ENCODE measurements around the gene MIB1.

Gene MIB1

DNA sequence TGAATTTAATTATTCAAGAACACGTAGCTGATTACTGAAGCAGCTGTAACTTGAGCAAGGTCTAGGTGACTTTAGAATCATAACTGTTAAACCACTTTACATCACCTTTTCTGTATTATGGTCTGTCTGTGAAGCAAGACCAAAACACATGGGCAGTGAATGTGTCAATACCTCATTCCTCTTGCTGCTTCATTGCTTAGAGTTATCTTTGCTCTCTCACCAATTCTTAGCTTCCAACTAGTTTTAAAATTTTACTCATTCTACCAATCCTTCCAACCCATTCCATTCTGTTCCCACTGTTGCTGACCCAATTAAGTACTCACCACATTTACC, 80.2 kb downstream of the MIB1 start:
- DNase-seq = no peak

DNA sequence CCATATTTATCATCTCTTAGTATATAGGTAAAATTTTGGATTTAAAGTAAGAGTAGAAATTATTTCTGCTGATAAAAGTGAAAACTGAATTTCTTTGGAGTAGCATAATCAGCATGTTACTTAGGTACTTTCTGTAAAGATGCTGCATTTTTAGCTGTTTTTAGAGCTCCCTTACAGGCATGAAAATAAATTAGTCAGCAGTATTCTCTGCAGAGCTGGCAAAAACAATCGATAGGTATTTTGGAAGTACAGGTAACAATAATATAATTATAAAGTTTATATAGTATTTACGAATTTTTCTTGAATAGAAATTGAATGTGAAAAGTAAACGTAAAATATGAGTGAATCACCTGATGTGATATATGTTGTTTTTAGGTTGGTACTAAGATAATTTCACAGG, 83.3 kb downstream of the MIB1 start:
- DNase-seq = no peak

DNA sequence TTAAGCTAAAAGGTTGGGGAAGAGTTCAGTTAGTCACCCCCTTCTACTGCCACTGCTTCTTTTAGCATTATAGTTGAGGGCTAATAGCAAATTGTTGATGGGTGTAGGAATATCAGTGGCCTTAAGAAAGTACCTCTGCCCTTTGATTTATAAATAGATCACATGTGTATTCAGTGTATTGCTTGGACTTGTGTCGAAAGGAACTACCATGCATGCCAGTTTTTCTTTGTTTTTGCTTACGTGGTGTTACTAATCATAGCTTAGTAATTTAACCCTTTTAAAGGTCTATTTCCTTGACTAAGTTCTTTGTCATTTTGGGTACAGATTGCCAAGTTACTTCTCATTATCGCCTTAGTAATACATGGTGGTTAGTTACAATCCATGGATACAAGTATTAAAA, 85.6 kb downstream of the MIB1 start:
- no peak for DNase-seq

DNA sequence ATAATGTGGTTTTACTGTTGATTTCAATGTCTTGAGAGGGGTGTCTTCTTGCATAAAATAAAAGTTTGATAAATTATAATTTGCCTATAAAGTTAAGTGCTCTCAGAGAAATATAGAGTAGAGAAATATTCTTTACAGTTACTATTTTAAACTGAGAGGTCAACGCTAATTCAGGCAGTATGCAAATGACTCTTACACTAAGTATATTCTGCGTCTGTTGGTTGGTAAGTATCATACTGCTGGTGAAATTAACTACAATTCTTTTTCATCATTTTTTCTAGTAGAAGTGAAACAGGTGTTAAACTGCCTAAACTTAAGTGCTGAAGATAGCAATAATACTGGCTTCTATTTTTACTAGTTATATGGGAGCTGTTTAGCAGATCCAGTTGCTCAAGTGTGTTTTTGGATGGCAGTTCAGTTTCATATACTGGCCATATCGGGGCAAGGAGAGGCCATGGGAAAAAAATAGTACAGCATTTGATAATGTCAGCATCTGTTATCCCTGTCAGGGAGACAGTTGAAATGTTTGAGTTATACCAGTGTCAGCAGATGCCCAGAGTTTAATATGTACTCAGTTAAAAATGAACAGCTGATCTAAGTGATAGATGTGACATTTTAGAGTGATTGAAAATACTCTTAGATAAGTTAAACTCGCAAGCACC, 86.2 kb downstream of the MIB1 start:
- DNase-seq = no peak

DNA sequence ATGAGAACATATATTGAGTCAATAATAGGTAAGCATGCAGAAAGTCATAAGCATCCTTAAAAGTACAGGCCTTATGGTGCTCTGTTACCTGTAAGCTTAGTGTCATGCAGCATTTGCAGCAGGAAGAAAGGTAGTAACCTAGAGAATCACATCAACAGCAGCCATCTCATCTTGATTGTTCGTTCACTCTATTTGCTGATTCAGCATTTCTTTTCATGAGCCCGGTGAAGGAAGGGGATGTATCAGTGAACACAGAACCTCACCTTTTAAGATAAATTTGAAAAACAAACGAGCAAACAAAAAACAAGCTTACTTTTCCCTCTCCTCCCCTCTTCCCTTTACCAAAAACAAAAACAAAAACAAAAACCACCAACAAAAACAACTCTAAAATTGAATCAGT, 89.9 kb downstream of the MIB1 start:
- no peak for DNase-seq

DNA sequence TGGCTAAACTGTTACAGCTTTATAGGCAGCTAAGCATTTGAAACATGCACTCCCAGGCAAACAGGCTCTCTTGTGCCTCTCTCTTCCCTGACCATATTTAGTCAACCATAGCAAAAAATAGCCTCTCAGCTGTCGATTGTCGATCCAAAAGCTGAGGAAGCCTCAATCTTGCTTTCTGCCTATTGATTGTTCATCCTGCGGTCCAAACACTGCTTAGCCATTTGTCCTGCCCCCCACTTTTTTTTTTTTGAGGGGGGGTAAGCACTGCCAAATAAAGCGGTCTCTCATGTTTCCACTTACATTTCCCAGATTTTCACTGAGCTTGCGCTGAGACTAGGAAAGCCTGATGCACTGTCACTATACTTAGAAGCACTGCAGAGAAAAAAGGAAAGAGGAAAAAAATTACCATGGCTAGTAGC, 90.8 kb downstream of the MIB1 start:
- no peak for DNase-seq

DNA sequence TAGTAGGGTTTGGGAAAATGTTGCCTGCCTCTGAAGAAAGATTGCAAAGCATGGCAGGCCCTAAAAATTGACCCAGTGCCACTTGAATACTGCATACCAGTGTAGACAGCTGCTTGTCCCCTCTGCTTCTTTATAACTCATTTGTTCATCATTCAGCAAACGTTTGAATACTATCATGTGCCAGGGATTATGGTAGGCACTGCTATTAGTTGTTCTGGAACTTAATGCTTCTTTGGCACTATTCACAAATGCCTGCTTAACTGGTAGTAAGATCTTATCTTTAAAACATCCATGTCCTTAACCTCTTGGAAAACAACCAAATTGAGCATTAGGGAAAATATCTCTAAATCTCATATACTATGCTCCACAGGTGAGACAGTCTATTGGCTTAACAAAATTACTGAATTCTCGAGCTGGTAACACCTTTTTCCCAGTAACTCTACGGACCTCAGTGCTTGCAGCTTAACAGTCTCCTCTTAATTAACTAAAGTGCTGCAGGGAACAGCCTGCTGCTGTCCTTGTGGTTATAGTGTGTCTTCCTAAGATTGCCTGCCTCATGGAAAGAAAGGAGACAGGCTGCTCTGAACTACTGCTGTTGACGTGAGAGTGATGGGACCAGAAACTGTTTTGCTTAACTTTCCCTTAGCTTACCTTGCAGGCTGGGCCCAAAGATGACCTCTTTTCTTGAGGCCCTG, 93.2 kb downstream of the MIB1 start:
- DNase-seq = no peak

DNA sequence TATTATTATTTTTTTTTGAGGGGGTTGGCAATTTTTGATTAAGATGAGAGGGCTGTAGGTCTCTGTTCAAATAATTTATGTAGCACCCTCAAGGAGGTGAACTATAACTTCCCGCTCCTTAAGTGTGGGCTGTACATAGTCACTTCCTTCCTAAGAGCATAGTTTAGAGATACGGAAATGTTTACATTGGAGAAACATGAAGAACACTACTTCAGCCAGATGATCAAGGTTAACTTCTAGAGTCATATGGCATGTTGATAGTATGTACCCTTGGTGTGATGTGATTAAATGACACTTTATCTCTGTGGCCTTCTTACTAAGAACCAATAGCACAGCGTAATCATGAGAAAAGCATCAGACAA, 93.7 kb downstream of the MIB1 start:
- no peak for DNase-seq

DNA sequence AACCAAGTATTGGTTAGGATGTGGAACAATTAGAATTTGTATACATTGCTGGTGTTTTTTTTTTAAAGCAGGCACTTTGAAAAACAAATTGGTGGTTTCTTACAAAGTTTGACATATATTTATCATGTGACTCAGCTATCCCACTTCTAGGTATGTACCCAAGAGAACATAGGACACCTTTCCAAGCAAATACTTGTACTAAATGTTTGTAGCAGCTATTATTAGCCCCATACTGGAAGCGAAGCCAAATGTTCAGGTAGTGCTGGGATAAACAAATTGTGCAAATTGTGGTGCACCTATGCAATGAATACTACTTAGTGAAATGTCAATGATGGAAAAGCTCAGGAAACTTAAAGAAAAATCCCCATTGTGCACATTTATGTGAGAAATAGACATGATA, 101.0 kb downstream of the MIB1 start:
- DNase-seq = no peak

DNA sequence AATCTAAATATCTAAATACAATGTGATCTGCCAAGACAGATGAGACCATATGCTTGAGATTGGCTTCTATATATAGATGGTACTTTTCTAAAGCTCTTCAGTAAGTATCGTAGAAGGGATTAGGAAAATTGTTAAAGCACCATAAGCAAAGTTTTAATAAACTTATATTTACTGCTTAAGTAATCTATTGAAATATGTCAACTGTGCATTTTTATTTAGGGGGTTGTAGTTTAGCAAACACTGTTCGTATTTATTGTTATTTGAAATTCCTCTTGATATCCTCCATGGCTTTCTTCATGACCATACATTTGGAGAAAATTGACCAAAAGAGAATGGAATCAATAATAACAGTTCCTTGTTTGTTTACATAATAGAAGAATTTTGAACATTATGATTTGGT, 102.7 kb downstream of the MIB1 start:
- no peak for DNase-seq

DNA sequence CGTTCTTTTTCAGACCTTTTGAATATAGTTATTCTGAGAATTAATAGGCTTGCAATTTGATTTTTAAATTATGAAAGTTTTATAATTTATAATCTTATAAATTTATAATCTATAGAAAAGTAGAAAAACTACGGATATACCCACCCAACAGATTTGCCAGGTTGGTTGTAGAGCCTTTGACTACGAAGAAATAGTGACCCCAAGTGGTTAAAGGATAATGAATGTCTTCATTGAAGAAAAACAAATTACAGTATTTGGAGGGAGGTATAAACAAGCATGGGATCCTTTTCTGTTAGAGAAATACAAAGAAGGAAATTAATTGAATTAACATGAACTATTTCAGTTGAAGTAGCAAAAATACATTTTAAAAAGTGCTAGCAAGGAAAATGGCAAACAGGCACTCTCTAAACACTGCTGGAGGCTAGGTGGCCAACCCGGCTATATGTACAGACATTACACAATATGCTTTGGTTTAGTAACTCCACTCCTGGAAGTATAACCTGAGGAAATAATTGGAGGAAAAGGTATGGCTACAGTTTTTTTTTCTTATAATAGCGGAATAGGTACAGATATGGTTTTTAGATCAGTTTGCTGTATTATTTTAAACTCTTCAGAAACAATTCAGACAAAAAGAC, 110.9 kb downstream of the MIB1 start:
- DNase-seq = no peak

DNA sequence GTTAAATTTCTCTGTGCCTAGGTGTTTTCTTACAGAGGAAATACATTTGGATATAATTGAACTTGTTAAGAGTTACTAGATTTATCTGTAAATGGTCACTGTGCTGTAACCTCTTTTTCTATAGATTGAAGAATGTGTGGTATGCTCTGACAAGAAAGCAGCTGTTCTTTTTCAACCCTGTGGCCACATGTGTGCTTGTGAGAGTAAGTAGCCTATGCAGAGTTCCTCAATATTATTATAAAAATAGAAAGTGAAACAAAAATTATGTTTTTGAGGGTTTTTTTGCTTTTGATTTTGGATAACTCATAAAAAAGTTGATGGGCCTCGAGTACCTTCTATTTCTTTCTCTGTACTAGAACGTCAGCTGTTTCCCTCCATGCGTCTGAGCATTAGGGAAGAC, 112.4 kb downstream of the MIB1 start:
- no peak for DNase-seq

DNA sequence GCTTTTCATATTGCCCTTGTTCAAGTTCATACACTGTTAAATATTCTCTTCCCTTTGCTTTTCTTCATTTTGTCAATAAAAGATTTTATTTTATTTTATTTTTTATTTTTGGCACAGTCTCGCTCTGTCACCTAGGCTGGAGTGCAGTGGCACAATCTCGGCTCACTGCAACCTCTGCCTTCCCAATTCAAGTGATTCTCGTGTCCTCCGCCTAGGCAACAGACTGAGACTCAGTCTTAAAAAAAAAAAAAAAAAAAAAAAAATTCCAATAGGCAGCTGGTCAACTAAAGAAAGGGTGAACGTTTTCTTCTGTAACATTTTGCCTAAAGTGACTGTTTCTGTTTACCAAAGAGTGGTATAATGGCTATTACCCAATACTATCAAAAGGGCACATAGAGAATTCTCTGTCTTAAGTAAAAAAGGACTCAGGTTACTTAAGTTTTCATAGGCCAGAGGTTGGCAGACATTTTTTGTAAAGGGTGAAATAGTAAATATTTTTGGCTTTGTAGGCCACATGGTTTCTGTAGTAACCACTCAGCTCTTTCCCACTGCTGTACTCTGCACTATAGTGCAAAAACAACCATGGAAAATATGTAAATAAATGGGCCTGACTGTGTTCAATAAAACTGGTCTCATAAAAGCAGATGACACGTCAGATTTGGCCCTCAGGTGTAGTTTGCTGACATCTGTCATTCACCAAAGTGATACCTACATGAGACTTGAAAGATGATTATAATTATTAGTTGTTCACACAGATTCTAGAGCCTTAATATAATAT, 113.4 kb downstream of the MIB1 start:
- DNase-seq = no peak

DNA sequence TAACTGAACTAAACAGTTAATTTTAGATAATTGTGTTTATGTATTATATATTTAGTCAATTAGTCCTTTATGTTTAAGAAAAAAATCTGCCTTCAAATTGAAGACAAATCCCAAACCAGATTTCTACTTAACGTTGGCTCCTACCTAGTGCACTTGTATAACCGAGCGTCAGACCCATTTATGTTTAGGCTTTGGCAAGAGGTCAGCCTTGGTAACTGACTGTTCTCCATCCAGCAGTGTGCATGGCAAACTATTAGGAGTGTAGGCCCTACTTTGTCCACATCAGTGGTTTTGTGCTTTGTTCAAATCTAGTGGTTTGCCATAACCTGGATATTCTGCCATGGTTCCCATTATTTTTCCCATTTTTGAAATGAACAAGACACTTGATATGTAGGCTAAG, 114.8 kb downstream of the MIB1 start:
- no peak for DNase-seq

DNA sequence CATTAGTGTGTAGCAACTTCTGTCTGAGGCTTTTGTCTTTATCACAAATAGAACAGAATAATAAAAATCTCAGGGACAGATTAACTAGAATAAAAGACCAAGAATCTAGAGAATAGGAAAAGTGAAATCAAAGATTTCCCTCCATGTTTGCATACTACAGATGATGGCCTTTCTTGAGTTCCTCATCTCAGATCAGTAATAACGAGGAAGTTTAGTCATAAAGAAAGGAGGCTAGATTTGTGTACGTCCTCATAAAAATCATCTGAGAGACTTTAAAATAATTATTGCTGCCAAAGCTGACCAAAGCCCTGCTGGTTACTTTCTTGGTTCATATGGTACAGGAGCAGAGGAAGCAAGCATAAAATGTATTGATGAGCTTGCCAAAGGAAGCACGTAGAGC, 117.3 kb downstream of the MIB1 start:
- no peak for DNase-seq

DNA sequence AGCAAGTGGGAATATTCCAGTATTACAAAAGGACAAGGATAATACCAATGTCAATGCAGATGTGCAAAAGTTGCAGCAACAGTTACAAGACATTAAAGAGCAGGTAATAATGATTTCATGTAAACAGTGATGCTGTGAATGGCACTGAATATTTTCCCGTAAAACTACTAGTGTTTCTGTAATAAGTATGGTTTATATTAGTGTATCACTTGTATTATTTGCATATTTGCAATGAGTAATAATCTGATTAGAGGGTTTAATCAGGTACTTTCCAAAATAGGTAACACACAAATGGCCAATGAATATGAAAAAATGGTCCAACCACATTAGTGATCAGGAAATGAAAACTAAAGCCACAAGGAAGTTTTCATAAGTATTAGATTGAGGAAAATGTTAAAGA, 118.0 kb downstream of the MIB1 start:
- no peak for DNase-seq

DNA sequence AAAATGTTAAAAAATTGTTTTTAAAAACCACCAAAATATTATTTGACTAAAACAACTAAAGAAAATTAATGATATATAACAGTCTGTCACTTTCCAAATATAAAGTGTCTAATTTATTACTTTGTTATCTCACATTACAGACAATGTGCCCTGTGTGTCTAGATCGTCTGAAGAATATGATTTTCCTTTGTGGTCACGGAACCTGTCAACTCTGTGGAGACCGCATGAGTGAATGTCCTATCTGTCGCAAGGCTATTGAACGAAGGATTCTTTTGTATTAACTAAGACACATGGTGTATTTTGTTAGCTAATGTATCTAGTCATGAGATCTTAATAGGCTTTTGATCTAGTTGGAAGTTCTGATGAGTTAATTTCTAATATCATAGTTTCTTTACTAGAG, 123.8 kb downstream of the MIB1 start:
- DNase-seq = no peak

DNA sequence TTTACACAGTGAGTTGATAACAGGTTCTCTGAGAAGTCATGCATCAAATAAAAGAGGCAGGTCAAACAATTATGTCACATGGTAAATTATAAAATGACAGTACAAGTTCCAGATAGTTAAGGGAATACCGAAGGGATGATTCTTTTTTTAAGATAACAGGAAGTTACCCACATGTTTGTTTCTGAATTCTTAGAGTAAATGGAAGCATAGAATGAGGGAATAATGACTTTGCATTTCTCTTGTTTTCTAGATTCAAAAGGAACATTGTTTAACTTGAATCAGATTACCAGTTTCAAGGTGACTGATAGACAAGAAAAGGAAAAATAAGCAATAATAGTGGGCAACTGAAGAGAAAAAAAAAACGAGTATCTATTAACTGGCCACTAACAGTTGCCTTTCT, 124.5 kb downstream of the MIB1 start:
- no peak for DNase-seq

DNA sequence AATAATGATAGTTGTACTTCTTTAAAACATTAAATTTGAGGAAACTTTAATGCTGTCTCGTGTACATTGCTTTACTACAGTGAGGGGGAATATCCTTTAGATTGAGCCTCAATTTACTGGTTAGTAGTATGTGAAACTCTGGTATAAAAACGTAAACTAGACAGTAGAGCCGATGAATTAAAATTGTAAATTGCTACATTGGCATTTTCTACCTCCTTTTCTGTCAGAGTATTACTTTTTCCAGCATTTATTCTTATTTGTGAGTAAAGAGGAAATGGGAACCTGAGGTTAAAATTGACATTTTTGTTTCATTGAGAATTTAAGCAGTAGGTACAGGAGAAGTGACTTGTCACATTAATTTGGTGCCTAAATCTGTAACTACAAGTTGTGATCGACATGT, 128.2 kb downstream of the MIB1 start:
- DNase-seq = no peak

DNA sequence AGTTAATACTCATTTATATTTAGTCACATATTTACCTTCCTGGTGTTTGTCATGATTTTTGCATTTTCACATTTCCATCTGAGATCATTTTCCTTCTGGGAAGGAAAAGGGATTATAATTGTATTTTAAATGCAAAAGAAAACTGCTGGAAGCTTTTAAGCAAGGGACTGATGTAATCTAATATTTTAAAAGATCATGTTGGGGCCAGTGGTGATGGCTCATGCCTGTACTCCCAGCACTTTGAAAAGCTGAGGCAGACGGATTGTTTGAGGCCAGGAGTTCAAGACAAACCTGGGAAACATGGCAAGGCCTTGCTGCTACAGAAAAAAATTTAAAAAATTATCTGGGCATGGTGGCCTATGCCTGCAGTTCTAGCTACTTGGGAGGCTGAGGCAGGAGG, 149.0 kb downstream of the MIB1 start:
- no peak for DNase-seq

DNA sequence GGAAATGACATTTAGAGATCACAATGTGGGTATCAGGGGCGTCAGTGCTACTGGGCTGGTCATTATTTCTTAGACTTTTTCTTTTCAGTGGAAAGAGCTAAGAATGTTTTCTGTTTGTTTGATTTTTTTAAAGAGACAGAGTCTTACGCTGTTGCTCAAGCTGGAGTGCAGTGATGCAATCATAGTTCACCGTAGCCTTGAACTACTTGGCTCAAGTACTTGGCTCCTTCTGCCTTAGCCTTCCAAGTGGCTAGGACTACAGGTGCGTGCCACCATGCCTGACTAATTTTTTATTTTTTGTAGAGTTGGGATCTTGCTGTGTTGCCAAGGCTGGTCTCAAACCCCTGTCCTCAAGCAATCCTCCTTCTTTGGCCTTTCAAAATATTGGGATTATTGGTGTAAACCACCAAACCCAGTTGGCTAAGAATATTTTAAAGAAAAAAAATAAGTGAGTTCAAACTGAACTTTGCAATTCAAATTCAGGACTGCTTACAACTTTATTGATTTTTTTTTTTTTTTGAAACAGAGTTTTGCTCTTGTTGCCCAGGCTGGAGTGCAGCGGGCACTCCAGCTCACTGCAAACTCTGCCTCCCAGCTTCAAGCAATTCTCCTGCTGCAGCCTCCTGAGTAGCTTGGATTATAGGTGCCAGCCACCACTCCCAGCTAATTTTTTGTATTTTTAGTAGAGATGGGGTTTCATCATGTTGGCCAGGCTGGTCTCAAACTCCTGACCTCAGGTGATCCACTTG, 154.2 kb downstream of the MIB1 start:
- no peak for DNase-seq

DNA sequence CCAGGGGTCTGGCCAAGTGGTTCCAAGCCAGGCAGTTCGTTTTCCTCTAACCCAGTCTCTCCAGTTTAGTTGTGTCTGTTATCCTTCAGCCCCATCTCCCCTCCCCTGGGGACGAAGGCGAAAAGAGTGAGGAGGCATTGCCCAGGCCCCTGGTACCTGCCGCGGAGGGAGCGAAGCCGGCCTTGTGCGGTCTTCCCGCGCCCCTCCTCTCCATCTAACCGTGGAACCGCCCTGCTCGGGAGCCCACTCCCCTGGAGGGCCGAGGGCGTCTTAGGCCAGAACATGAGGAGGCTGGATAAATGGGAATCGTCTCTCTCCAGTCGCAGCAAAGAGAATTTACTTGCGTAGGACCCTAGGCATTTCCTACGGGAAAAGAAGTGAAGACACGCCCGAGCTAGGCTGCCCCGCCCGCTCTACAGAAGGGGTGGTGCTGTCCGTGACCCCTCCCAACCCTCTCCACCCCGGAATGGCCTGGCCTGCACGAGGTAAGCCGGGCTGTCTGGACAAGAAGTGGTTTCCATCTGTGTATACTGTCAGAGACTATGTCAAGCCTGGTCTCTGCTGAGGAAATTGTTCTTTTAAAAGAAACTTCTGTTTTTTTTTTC, 156.2 kb downstream of the MIB1 start:
- DNase-seq = no peak

DNA sequence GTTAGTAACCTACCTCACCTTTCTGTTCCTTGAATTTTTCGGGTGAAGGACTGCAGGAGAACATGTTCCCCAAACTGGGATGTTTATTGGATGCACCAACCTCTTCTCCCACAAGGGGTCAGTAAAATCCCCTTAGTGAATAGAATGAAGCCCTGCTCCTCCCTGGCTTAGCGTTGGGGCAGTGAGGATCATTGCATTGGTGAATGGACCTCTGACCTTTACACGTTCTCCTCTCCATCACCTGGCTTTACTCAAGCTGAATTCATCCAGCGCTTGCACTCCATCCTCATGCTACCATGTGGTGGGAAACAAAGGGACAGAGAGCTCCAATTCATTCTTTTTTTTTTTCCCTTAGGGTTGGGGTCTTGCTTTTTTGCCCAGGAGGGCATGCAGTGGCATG, 157.2 kb downstream of the MIB1 start:
- DNase-seq = no peak

All from stimulated activated CD4-positive, alpha-beta T cell treated with anti-CD3 and anti-CD28 coated beads, Interleukin-4, amount 100 ng/mL, for 1 hour (primary cell).